ENCODE measurements around the gene ABCA4. TPM values are rescaled to one million over a fixed set of nuclear protein-coding genes. Genes with fewer than 3 reads are reported as not detected.

ABCA4 gene
- polyA plus RNA-seq, 1 experiment, result 0.25 TPM

DNA sequence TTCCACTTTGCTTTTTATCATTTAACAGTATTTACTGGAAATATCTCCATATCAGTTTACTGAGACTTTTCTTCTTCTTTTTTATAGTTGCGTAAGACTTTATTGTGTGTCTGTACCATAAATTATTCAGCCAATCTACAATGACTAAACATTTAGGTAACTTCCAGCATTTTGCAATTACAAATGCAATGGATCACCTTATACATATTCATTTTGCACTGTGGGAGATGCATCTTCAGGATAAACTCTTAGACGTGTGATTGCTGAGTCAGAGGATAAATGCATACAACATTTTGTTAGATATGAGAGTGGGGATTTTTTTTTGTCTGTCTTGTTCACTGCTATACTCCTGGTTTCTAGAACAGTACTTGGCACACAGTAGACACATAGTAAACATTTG, 116.0 kb downstream of the ABCA4 start:
- ChIA-PET CTCF (interaction anchor here (1.1 to 1.6 kb wide), 2 partner anchors 15 to 21 kb away, joined by 3 to 4 read pairs; no protein-coding TSS in a partner anchor), POLR2A (no interaction called here)
- Histone ChIP-seq H3K36me3 (ENCODE audit: control insufficient read depth, insufficient read depth, low read length) (no peaks in the 10 kb centered on the region), H3K4me3 (ENCODE audit: low read depth, low read length) (no peak overlapping the region), H3K27me3 (ENCODE audit: control insufficient read depth, insufficient read depth, low read length) (peaks cover 5% of the 10 kb centered on the region)
- no peak for TF ChIP-seq CTCF (IDR thresholded peaks at IDR 0.05; ENCODE audit: insufficient read depth, low read depth, low read length)
- no peak for DNase-seq (ENCODE audit: low read depth)

- POLR2A ChIA-PET, result no interaction called here
- TF ChIP-seq CTCF (IDR thresholded peaks at IDR 0.05; ENCODE audit: insufficient read depth, low read depth, low read length), result no peak
- Histone ChIP-seq H3K36me3 (ENCODE audit: control insufficient read depth, insufficient read depth, low read length) (no peaks in the 10 kb centered on the region), H3K4me3 (ENCODE audit: low read depth, low read length) (no peak overlapping the region), H3K27me3 (ENCODE audit: control insufficient read depth, insufficient read depth, low read length) (peaks cover 3% of the 10 kb centered on the region; the same call in 1 of the 2 replicates)
- CTCF ChIA-PET, result interaction anchor here (1.5 kb wide), 1 partner anchor 10 kb away, joined by 5 read pairs; no protein-coding TSS in a partner anchor
- DNase-seq (ENCODE audit: low read depth), result no peak
Measured at GRCh38 chr1:94002046-94002787, 118.7 kb downstream of the ABCA4 start.

DNA sequence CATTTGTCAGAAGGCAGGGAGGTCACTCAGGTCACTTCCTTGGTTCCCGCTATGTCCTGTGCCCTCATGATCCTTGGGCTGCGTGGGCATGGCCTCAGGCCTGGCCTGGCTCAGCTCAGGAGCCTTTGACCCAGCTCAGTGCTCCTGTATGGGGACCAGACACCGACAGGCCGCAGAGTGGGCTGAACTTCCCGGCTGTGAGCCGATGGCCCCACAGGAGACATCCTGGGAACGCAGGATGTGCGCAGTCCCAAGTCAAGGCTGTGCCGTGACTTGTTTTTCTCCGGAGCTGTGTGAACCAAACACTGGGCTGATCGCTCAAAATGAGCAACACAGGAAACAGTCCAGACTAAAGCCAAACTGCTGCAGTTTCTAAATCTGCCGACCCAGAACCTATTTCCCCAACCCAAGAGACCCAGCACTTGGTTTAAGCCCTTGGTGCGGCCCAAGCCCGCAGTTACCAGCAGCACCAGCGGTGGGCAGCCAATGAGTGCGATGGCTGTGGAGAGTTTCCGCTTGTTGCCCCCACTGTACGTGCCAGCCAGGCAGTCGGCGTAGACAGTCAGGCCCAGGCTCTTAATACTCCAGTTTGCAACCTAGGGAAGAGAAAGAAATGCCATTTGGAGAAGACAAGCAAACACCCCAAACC, 119.4 kb downstream of the ABCA4 start:
- H3K27me3 ChIP-seq (ENCODE audit: control insufficient read depth, insufficient read depth, low read length), result peaks cover 3% of the 10 kb centered on the region; the same call in 1 of the 2 replicates
- no peak for DNase-seq (ENCODE audit: low read depth)
- TF ChIP-seq CTCF (IDR thresholded peaks at IDR 0.05; ENCODE audit: insufficient read depth, low read depth, low read length), result no peak
- H3K4me3 ChIP-seq (ENCODE audit: low read depth, low read length), result no peak overlapping the region
- ChIA-PET CTCF (interaction anchor here (1.5 kb wide), 1 partner anchor 10 kb away, joined by 5 read pairs; no protein-coding TSS in a partner anchor), POLR2A (no interaction called here)
- no peaks in the 10 kb centered on the region for H3K36me3 ChIP-seq (ENCODE audit: control insufficient read depth, insufficient read depth, low read length)

- POLR2A ChIA-PET, result no interaction called here
- no peak for DNase-seq (ENCODE audit: low read depth)
- no peaks in the 10 kb centered on the region for H3K36me3 ChIP-seq (ENCODE audit: control insufficient read depth, insufficient read depth, low read length)
- TF ChIP-seq CTCF (IDR thresholded peaks at IDR 0.05; ENCODE audit: insufficient read depth, low read depth, low read length), result no peak
- CTCF ChIA-PET, result interaction anchor here (1.5 kb wide), 1 partner anchor 11 kb away, joined by 5 read pairs; no protein-coding TSS in a partner anchor
- peaks cover 3% of the 10 kb centered on the region; the same call in 1 of the 2 replicates for H3K27me3 ChIP-seq (ENCODE audit: control insufficient read depth, insufficient read depth, low read length)
- H3K4me3 ChIP-seq (ENCODE audit: low read depth, low read length), result no peak overlapping the region
Measured at GRCh38 chr1:94000510-94001282, 120.3 kb downstream of the ABCA4 start.
